Bronchial epithelial cell (primary cell): ENCODE measurements around the gene ZNF493. TPM values are rescaled to one million over a fixed set of nuclear protein-coding genes. Genes with fewer than 3 reads are reported as not detected.

Experiments used
- DNase-seq: peaks from one replicate; pipeline ENCODE4 v3.0.0-alpha.2; 2010; ENCODE audit warnings: low read depth
- FAIRE-seq: peaks from 2 replicates; lab custom pipeline; 2011; peaks lifted over from hg19 to GRCh38; lab: Jason Lieb, UNC
- H3K27me3 ChIP-seq: 2 replicates; pipeline ENCODE4 v1.5.1; 2011; ENCODE audit warnings: low read length; ENCODE audit not compliant: control insufficient read depth, insufficient read depth
- H3K36me3 ChIP-seq: 2 replicates; pipeline ENCODE4 v1.5.1; 2011; ENCODE audit warnings: low read length; ENCODE audit not compliant: control insufficient read depth, insufficient read depth
- H3K4me3 ChIP-seq: 2 replicates; pipeline ENCODE4 v1.5.1; 2011; ENCODE audit warnings: mild to moderate bottlenecking, low read depth, low read length, control low read depth
- CTCF ChIP-seq: IDR thresholded peaks from 2 replicates; pipeline ENCODE4 v1.5.1; 2011; ENCODE audit warnings: mild to moderate bottlenecking, moderate library complexity, low read length, control low read depth, inconsistent platforms; ENCODE audit not compliant: insufficient read depth, severe bottlenecking
- total RNA-seq: library from RNA; depleted of rRNA; stranded (reverse); fragments of >200 nt; gene quantifications from 2 replicates; pipeline ENCODE4 v1.2.1, GENCODE V29; 2014

The ZNF493 gene
- total RNA-seq, 1 donor from 2014 or later: 9.5 TPM

GRCh38 chr19:21439201-21439751 is 42.3 kb downstream of the ZNF493 start:
- H3K4me3 ChIP-seq: no peak overlapping the region
- TF ChIP-seq CTCF: no peak
- H3K27me3 ChIP-seq: no peaks in the 10 kb centered on the region
- H3K36me3 ChIP-seq: no peaks in the 10 kb centered on the region
- peak; percentile 55 for FAIRE-seq
- DNase-seq: peak; percentile 63

GRCh38 chr19:21440321-21440720 is 43.4 kb downstream of the ZNF493 start:
- H3K36me3 ChIP-seq: no peaks in the 10 kb centered on the region
- no peaks in the 10 kb centered on the region for H3K27me3 ChIP-seq
- FAIRE-seq (no peak), DNase-seq (no peak)
- no peak for TF ChIP-seq CTCF
- H3K4me3 ChIP-seq: no peak overlapping the region

GRCh38 chr19:21451187-21451586 is 54.3 kb downstream of the ZNF493 start:
- Histone ChIP-seq H3K4me3 (no peak overlapping the region), H3K27me3 (no peaks in the 10 kb centered on the region), H3K36me3 (no peaks in the 10 kb centered on the region)
- no peak for FAIRE-seq
- no peak for DNase-seq
- no peak for TF ChIP-seq CTCF

- H3K36me3 ChIP-seq: no peaks in the 10 kb centered on the region
- DNase-seq (no peak), FAIRE-seq (no peak)
- H3K4me3 ChIP-seq: no peak overlapping the region
- H3K27me3 ChIP-seq: no peaks in the 10 kb centered on the region
- no peak for TF ChIP-seq CTCF
These were observed 58.0 kb downstream of the ZNF493 start for GRCh38 chr19:21454901-21455300.

GRCh38 chr19:21460686-21461085 is 63.8 kb downstream of the ZNF493 start:
- no peak for TF ChIP-seq CTCF
- DNase-seq (no peak), FAIRE-seq (no peak)
- Histone ChIP-seq H3K36me3 (no peaks in the 10 kb centered on the region), H3K27me3 (no peaks in the 10 kb centered on the region), H3K4me3 (no peak overlapping the region)

GRCh38 chr19:21462540-21462939 is 65.6 kb downstream of the ZNF493 start:
- Histone ChIP-seq H3K36me3 (no peaks in the 10 kb centered on the region), H3K27me3 (no peaks in the 10 kb centered on the region), H3K4me3 (no peak overlapping the region)
- no peak for TF ChIP-seq CTCF
- FAIRE-seq (no peak), DNase-seq (no peak)
